ENCODE results near the gene MRPL36. TPM values are rescaled to one million over a fixed set of nuclear protein-coding genes. Genes with fewer than 3 reads are reported as not detected.

The MRPL36 gene
- total and polyA plus RNA-seq, 2 donors (not counting 3 experiments of a cell fraction or from before 2014, with no cell fraction given) = 70.3 to 72.7 TPM

- Histone ChIP-seq H3K79me2 (ENCODE audit: control insufficient read depth, insufficient read depth, low read length) (no peaks in the 10 kb centered on the region), H3K9ac (replicated peaks; ENCODE audit: extremely low read depth, insufficient read depth, low read length) (no peak overlapping the region), H3K27me3 (ENCODE audit: control insufficient read depth in 2 of 2, insufficient read depth in 2 of 2, low read length in 2 of 2) (no peaks in the 10 kb centered on the region), H4K20me1 (replicated peaks; ENCODE audit: control insufficient read depth, extremely low read depth, insufficient read depth, low read length) (no peaks in the 10 kb centered on the region), H2AFZ (ENCODE audit: low read depth, low read length) (no peak overlapping the region), H3K36me3 (ENCODE audit: control insufficient read depth in 2 of 2, extremely low read depth in 1 of 2, insufficient read depth in 2 of 2, low read length in 2 of 2) (no peaks in the 10 kb centered on the region), H3K4me1 (ENCODE audit: control insufficient read depth, extremely low read depth, insufficient read depth, low read length) (peaks cover 34% of the 10 kb centered on the region), H3K4me3 (replicated peaks in 1 of 3; ENCODE audit: insufficient read depth in 1 of 3, low read depth in 1 of 3, low read length in 3 of 3) (no peak overlapping the region), H3K9me1 (replicated peaks; ENCODE audit: control insufficient read depth, extremely low read depth, insufficient read depth, low read length) (no peaks in the 10 kb centered on the region), H3K4me2 (ENCODE audit: insufficient read depth, low read length) (no peak overlapping the region), H3K9me3 (replicated peaks; ENCODE audit: control insufficient read depth, insufficient read depth, low read length) (no peaks in the 10 kb centered on the region), H3K27ac (ENCODE audit: insufficient read depth, low read depth, low read length) (no peak overlapping the region)
- dilution Hi-C loops (cut with MboI; ENCODE audit: extremely low pct_ligation_motif_present, low sequenced_read_pairs) (no loop called here), intact Hi-C loops (cut with micrococcal nuclease) (no loop called here)
- ChIA-PET POLR2A (no interaction called here), CTCF (interaction anchor here (1.0 kb wide), 1 partner anchor 15 kb away, joined by 3 read pairs; no protein-coding TSS in a partner anchor)
- FAIRE-seq = no peak
- no TSS peak for BruUV-seq (replicated peaks)
- DNase-seq (ENCODE audit: low read depth, low spot score) = no peak
- TF ChIP-seq CTCF (IDR thresholded peaks at IDR 0.05; ENCODE audit: extremely low read depth in 1 of 2, insufficient read depth in 1 of 2, low read depth in 1 of 2, low read length in 2 of 2) (no peak), MYC (IDR thresholded peaks at IDR 0.05; ENCODE audit: low read depth, low read length) (no peak)
These were observed 11.4 kb downstream of the MRPL36 start for GRCh38 chr5:1788200-1788599.

GRCh38 chr5:1787472-1788047 lies 12.1 kb downstream of the MRPL36 start:
- Histone ChIP-seq H3K79me2 (ENCODE audit: control insufficient read depth, insufficient read depth, low read length) (no peaks in the 10 kb centered on the region), H3K9me3 (replicated peaks; ENCODE audit: control insufficient read depth, insufficient read depth, low read length) (no peaks in the 10 kb centered on the region), H2AFZ (ENCODE audit: low read depth, low read length) (no peak overlapping the region), H3K9me1 (replicated peaks; ENCODE audit: control insufficient read depth, extremely low read depth, insufficient read depth, low read length) (no peaks in the 10 kb centered on the region), H3K27me3 (ENCODE audit: control insufficient read depth in 2 of 2, insufficient read depth in 2 of 2, low read length in 2 of 2) (no peaks in the 10 kb centered on the region), H3K4me1 (ENCODE audit: control insufficient read depth, extremely low read depth, insufficient read depth, low read length) (peaks cover 28% of the 10 kb centered on the region), H4K20me1 (replicated peaks; ENCODE audit: control insufficient read depth, extremely low read depth, insufficient read depth, low read length) (no peaks in the 10 kb centered on the region), H3K4me2 (ENCODE audit: insufficient read depth, low read length) (no peak overlapping the region), H3K4me3 (replicated peaks in 1 of 3; ENCODE audit: insufficient read depth in 1 of 3, low read depth in 1 of 3, low read length in 3 of 3) (no peak overlapping the region), H3K9ac (replicated peaks; ENCODE audit: extremely low read depth, insufficient read depth, low read length) (no peak overlapping the region), H3K36me3 (ENCODE audit: control insufficient read depth in 2 of 2, extremely low read depth in 1 of 2, insufficient read depth in 2 of 2, low read length in 2 of 2) (no peaks in the 10 kb centered on the region), H3K27ac (ENCODE audit: insufficient read depth, low read depth, low read length) (no peak overlapping the region)
- dilution Hi-C loops (cut with MboI; ENCODE audit: extremely low pct_ligation_motif_present, low sequenced_read_pairs) = no loop called here
- POLR2A ChIA-PET = no interaction called here
- DNase-seq (ENCODE audit: low read depth, low spot score) = no peak
- intact Hi-C loops (cut with micrococcal nuclease) = no loop called here
- TF ChIP-seq EZH2 (IDR thresholded peaks at IDR 0.05; ENCODE audit: borderline replicate concordance, low read depth, low read length, severe bottlenecking) (no peak), JUN (IDR thresholded peaks at IDR 0.05; ENCODE audit: borderline replicate concordance, insufficient read depth, insufficient read length, low read depth) (no peak), POLR2AphosphoS5 (IDR thresholded peaks at IDR 0.05; ENCODE audit: insufficient read depth, low read depth, low read length) (no peak), CTCF (IDR thresholded peaks at IDR 0.05; ENCODE audit: extremely low read depth in 1 of 2, insufficient read depth in 1 of 2, low read depth in 1 of 2, low read length in 2 of 2) (no peak), MAX (IDR thresholded peaks at IDR 0.05; ENCODE audit: insufficient read depth, insufficient read length) (no peak), POLR2A (IDR thresholded peaks at IDR 0.05; ENCODE audit: low read depth, low read length) (no peak), FOS (IDR thresholded peaks at IDR 0.05; ENCODE audit: borderline replicate concordance, insufficient read depth, low read length) (no peak), MYC (IDR thresholded peaks at IDR 0.05; ENCODE audit: low read depth, low read length) (no peak), GATA2 (IDR thresholded peaks at IDR 0.05; ENCODE audit: insufficient read depth, insufficient read length, low read depth, low read length) (no peak)
- CTCF ChIA-PET = no interaction called here
- BruUV-seq (replicated peaks) = no TSS peak
- no peak for FAIRE-seq

All from endothelial cell of umbilical vein (primary cell).